ENCODE data around the gene CLCF1. TPM values are rescaled to one million over a fixed set of nuclear protein-coding genes. Genes with fewer than 3 reads are reported as not detected.
A peak's percentile ranks its signal among the peaks of the same experiment; 100 is the strongest.

The CLCF1 gene
- total and polyA plus RNA-seq, 2 of the 13 experiments (the other 11 are each of a cell fraction or from before 2014, with no cell fraction given) = 0.49 to 0.78 TPM

- TF ChIP-seq CHCHD3 (CRISPR knock-in tag; IDR thresholded peaks at IDR 0.05) (no peak), ZNF326 (CRISPR knock-in tag; IDR thresholded peaks at IDR 0.05; ENCODE audit: borderline replicate concordance) (no peak), RFXANK (CRISPR knock-in tag; IDR thresholded peaks at IDR 0.05) (no peak), SIX4 (CRISPR knock-in tag; IDR thresholded peaks at IDR 0.05) (no peak), NBN (conservative IDR thresholded peaks at IDR 0.05) (no peak), U2AF2 (IDR thresholded peaks at IDR 0.05; ENCODE audit: low read depth, low read length) (no peak), ZNF720 (CRISPR knock-in tag; IDR thresholded peaks at IDR 0.05) (no peak), NFIB (CRISPR knock-in tag; IDR thresholded peaks at IDR 0.05; ENCODE audit: borderline replicate concordance) (no peak), FOSL2 (CRISPR knock-in tag; IDR thresholded peaks at IDR 0.05) (peak; percentile 45; the same call in 1 of the 2 replicates), CTCF (CRISPR knock-in tag; IDR thresholded peaks at IDR 0.05) (no peak), CBX2 (IDR thresholded peaks at IDR 0.05; ENCODE audit: low read depth, low read length) (no peak), CBX2 (CRISPR knock-in tag; IDR thresholded peaks at IDR 0.05; ENCODE audit: low read depth) (no peak), KAT8 (CRISPR knock-in tag; IDR thresholded peaks at IDR 0.05) (no peak), HNRNPL (IDR thresholded peaks at IDR 0.05; ENCODE audit: low read depth, low read length) (0 out of 2 replicates have a peak, but pooled peaks have one; percentile 69), ZFP36L1 (CRISPR knock-in tag; IDR thresholded peaks at IDR 0.05) (no peak), ATF4 (CRISPR knock-in tag; IDR thresholded peaks at IDR 0.05) (no peak), PCBP1 (IDR thresholded peaks at IDR 0.05; ENCODE audit: borderline replicate concordance, low read depth, low read length) (no peak), JUN (CRISPR knock-in tag; IDR thresholded peaks at IDR 0.05) (no peak), ZNF263 (CRISPR knock-in tag; IDR thresholded peaks at IDR 0.05) (peak; percentile 88), FOXM1 (CRISPR knock-in tag; IDR thresholded peaks at IDR 0.05) (no peak), NPAS2 (CRISPR knock-in tag; IDR thresholded peaks at IDR 0.05; ENCODE audit: borderline replicate concordance) (no peak), ZBTB14 (CRISPR knock-in tag; IDR thresholded peaks at IDR 0.05) (no peak)
- TF ChIP-seq, protein P1, sequence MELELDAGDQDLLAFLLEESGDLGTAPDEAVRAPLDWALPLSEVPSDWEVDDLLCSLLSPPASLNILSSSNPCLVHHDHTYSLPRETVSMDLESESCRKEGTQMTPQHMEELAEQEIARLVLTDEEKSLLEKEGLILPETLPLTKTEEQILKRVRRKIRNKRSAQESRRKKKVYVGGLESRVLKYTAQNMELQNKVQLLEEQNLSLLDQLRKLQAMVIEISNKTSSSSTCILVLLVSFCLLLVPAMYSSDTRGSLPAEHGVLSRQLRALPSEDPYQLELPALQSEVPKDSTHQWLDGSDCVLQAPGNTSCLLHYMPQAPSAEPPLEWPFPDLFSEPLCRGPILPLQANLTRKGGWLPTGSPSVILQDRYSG (CRISPR knock-in tag; IDR thresholded peaks at IDR 0.05) = no peak
- TF ChIP-seq, protein P2, sequence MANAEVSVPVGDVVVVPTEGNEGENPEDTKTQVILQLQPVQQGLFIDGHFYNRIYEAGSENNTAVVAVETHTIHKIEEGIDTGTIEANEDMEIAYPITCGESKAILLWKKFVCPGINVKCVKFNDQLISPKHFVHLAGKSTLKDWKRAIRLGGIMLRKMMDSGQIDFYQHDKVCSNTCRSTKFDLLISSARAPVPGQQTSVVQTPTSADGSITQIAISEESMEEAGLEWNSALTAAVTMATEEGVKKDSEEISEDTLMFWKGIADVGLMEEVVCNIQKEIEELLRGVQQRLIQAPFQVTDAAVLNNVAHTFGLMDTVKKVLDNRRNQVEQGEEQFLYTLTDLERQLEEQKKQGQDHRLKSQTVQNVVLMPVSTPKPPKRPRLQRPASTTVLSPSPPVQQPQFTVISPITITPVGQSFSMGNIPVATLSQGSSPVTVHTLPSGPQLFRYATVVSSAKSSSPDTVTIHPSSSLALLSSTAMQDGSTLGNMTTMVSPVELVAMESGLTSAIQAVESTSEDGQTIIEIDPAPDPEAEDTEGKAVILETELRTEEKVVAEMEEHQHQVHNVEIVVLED (CRISPR knock-in tag; IDR thresholded peaks at IDR 0.05; ENCODE audit: borderline replicate concordance) = no peak
Observed at GRCh38 chr11:67379061-67380058, 6.0 kb upstream of the CLCF1 start (continued).

Data from HepG2 (cell line).